Measurements from ENCODE around the gene RGMA.

GRCh38 chr15:93042211-93042610 is 46.8 kb downstream of the RGMA start:
- TF ChIP-seq, protein P1, sequence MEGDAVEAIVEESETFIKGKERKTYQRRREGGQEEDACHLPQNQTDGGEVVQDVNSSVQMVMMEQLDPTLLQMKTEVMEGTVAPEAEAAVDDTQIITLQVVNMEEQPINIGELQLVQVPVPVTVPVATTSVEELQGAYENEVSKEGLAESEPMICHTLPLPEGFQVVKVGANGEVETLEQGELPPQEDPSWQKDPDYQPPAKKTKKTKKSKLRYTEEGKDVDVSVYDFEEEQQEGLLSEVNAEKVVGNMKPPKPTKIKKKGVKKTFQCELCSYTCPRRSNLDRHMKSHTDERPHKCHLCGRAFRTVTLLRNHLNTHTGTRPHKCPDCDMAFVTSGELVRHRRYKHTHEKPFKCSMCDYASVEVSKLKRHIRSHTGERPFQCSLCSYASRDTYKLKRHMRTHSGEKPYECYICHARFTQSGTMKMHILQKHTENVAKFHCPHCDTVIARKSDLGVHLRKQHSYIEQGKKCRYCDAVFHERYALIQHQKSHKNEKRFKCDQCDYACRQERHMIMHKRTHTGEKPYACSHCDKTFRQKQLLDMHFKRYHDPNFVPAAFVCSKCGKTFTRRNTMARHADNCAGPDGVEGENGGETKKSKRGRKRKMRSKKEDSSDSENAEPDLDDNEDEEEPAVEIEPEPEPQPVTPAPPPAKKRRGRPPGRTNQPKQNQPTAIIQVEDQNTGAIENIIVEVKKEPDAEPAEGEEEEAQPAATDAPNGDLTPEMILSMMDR (IDR thresholded peaks at IDR 0.05 in 2 of 3, conservative IDR thresholded peaks at IDR 0.05 in 1 of 3; ENCODE audit: borderline replicate concordance in 1 of 3, insufficient read depth in 1 of 3, low read depth in 2 of 3, low read length in 2 of 3): no peak
- TF ChIP-seq EZH2 (IDR thresholded peaks at IDR 0.05): no peak
- no peak for TF ChIP-seq POLR2A (IDR thresholded peaks at IDR 0.05; ENCODE audit: borderline replicate concordance, extremely low read depth, insufficient read depth, insufficient read length)
- TF ChIP-seq REST (IDR thresholded peaks at IDR 0.05; ENCODE audit: low read depth): no peak
- TF ChIP-seq ZNF274 (IDR thresholded peaks at IDR 0.05; ENCODE audit: low read depth, low read length): no peak
